Right lobe of liver (tissue), 4 donors: ENCODE measurements around the gene DUSP15.

Source experiments
- CTCF ChIP-seq, 4 donors: fragments of 200-600 bp in 3 of 4; fragments of 450-650 bp in 1 of 4; IDR thresholded peaks; one replicate each; pipeline versions ENCODE4 v1.5.1 to v1.8.0; 2016 to 2022; ENCODE audit warnings: antibody characterized with exemption in 4 of 4, mild to moderate bottlenecking in 2 of 4
- POLR2A ChIP-seq: fragments of 450-650 bp; IDR thresholded peaks from one replicate; pipeline ENCODE4 v1.6.1; 2017; ENCODE audit warnings: antibody characterized with exemption, mild to moderate bottlenecking
- donor health status: DM: no; HTN: no; CAD: no.
- donor health status: DM: no; HTN: no; CAD: no.
- donor health status: DM: no; HTN: yes; CAD: no.

- no peak for TF ChIP-seq CTCF (IDR thresholded peaks at IDR 0.05)
- no peak for TF ChIP-seq POLR2A
Measured at GRCh38 chr20:31831211-31831610, 39.1 kb downstream of the DUSP15 start.
